OCI-LY7 (cell line): ENCODE results near the gene IL1RAPL2. TPM values are rescaled to one million over a fixed set of nuclear protein-coding genes. Genes with fewer than 3 reads are reported as not detected.

ENCODE experiments used
- Bru-seq: library from RNA; stranded (reverse); fragments of 400-500 nt; gene quantifications from one replicate; lab custom pipeline; 2021; lab: Mats Ljungman, UMichigan
- BruChase-seq, 2 experiments: library from RNA; stranded (reverse); fragments of 400-500 nt; gene quantifications; one replicate each; lab custom pipeline; 2021; lab: Mats Ljungman, UMichigan
- BruUV-seq: library from RNA; stranded (reverse); fragments of 400-500 nt; replicated peaks from 2 replicates; lab custom pipeline; 2021; lab: Mats Ljungman, UMichigan
- CTCF ChIA-PET: fragments of 300-600 bp; sonication (Branson Sonifier 250); formaldehyde crosslinking; loops from one replicate; lab custom pipeline; 2022; ENCODE audit warnings: antibody characterized with exemption; ENCODE audit not compliant: unreplicated experiment; lab: Charles Lee
- POLR2A ChIA-PET: fragments of 300-600 bp; sonication (Branson Sonifier 250); formaldehyde crosslinking; loops from one replicate; lab custom pipeline; 2022; ENCODE audit warnings: antibody characterized with exemption; lab: Charles Lee
- DNase-seq: peaks from one replicate; pipeline ENCODE4 v3.0.0-alpha.2; 2015; ENCODE audit warnings: low spot score
- H2AFZ ChIP-seq: fragments of 200-600 bp; sonication (generic), shearing (Covaris generic); 2 replicates; pipeline ENCODE4 v1.6.1; 2014; ENCODE audit warnings: mild to moderate bottlenecking, antibody characterized with exemption, low read length, moderate library complexity
- H3K27ac ChIP-seq: fragments of 200-600 bp; sonication (generic); 2 replicates; pipeline ENCODE4 v1.5.1; 2014; ENCODE audit warnings: mixed run types, low read depth, mild to moderate bottlenecking, moderate library complexity, low read length, inconsistent platforms; ENCODE audit not compliant: poor library complexity, severe bottlenecking
- H3K36me3 ChIP-seq: fragments of 200-600 bp; sonication (generic); 2 replicates; pipeline ENCODE4 v1.6.1; 2014; ENCODE audit warnings: mild to moderate bottlenecking, antibody characterized with exemption, low read length, moderate library complexity, mixed read lengths; ENCODE audit not compliant: insufficient read depth
- H3K4me1 ChIP-seq: fragments of 200-600 bp; sonication (generic); 2 replicates; pipeline ENCODE4 v1.5.1; 2014; ENCODE audit warnings: mild to moderate bottlenecking, low read length; ENCODE audit not compliant: insufficient read depth, poor library complexity, severe bottlenecking
- H3K4me2 ChIP-seq: fragments of 200-600 bp; sonication (generic); 2 replicates; pipeline ENCODE4 v1.6.1; 2014; ENCODE audit warnings: mild to moderate bottlenecking, low read length
- H3K4me3 ChIP-seq: fragments of 200-600 bp; sonication (generic); 2 replicates; pipeline ENCODE4 v1.5.1; 2014; ENCODE audit warnings: mild to moderate bottlenecking, low read depth, low read length; ENCODE audit not compliant: poor library complexity, severe bottlenecking
- H3K79me2 ChIP-seq: fragments of 200-600 bp; sonication (generic); 2 replicates; pipeline ENCODE4 v1.6.1; 2016; ENCODE audit warnings: low read depth, mild to moderate bottlenecking, low read length, moderate library complexity, mixed read lengths; ENCODE audit not compliant: insufficient read depth
- H3K9me2 ChIP-seq: fragments of 200-600 bp; sonication (generic); 2 replicates; pipeline ENCODE4 v1.6.1; 2016; ENCODE audit warnings: mild to moderate bottlenecking, low read length, mixed read lengths; ENCODE audit not compliant: insufficient read depth
- H3K9me3 ChIP-seq: fragments of 200-600 bp; sonication (generic); 2 replicates; pipeline ENCODE4 v1.6.1; 2014; ENCODE audit warnings: mild to moderate bottlenecking, mixed run types, low read length, mixed read lengths
- H4K20me1 ChIP-seq: fragments of 200-600 bp; sonication (generic); 2 replicates; pipeline ENCODE4 v1.6.1; 2014; ENCODE audit warnings: mild to moderate bottlenecking, antibody characterized with exemption, low read length, moderate library complexity, mixed read lengths; ENCODE audit not compliant: insufficient read depth
- EZH2phosphoT487 ChIP-seq: fragments of 200-600 bp; sonication (generic); IDR thresholded peaks from 2 replicates; pipeline ENCODE4 v1.6.1; 2018; ENCODE audit warnings: low read depth, borderline replicate concordance, mild to moderate bottlenecking, mixed run types, antibody characterized with exemption, low read length, moderate library complexity, mixed read lengths
- intact Hi-C: fragments of 100-400 bp; cut with micrococcal nuclease; formaldehyde crosslinking; loops from one replicate; pipeline ENCODE4 v1.10.0; 2022; ENCODE audit not compliant: unreplicated experiment
- long read RNA-seq: library from polyadenylated mRNA; stranded (forward); transcript quantifications from one replicate; pipeline ENCODE4 v2.0.0, GENCODE V29; 2022
- total RNA-seq, 2 experiments: library from RNA; depleted of rRNA in 1 of 2; stranded (reverse); fragments of >200 nt in 1 of 2; shearing (Covaris generic) in 1 of 2; gene quantifications; 2 replicates each; pipeline ENCODE4 v1.2.3, GENCODE V29; 2014 to 2022
- TF ChIP-seq, protein P1 (sequence below): fragments of 200-600 bp; sonication (generic); conservative IDR thresholded peaks from 2 replicates; pipeline ENCODE4 v1.5.1; 2014; ENCODE audit warnings: mild to moderate bottlenecking, antibody characterized with exemption, low read length, moderate library complexity, mixed read lengths

The IL1RAPL2 gene
- total RNA-seq (2014; rRNA removed; shearing (Covaris generic)) (not detected in 2 replicates), total RNA-seq (2022) (not detected in 2 replicates), Bru-seq, nascent RNA (percentile 2 among the genes with signal in this experiment), BruChase-seq, experiment 1, labeled RNA remaining after a 6-hour chase (percentile 1 among the genes with signal in this experiment), BruChase-seq, experiment 2, labeled RNA remaining after a 2-hour chase (percentile 2 among the genes with signal in this experiment)
- long read RNA-seq, result 0 reads

DNA sequence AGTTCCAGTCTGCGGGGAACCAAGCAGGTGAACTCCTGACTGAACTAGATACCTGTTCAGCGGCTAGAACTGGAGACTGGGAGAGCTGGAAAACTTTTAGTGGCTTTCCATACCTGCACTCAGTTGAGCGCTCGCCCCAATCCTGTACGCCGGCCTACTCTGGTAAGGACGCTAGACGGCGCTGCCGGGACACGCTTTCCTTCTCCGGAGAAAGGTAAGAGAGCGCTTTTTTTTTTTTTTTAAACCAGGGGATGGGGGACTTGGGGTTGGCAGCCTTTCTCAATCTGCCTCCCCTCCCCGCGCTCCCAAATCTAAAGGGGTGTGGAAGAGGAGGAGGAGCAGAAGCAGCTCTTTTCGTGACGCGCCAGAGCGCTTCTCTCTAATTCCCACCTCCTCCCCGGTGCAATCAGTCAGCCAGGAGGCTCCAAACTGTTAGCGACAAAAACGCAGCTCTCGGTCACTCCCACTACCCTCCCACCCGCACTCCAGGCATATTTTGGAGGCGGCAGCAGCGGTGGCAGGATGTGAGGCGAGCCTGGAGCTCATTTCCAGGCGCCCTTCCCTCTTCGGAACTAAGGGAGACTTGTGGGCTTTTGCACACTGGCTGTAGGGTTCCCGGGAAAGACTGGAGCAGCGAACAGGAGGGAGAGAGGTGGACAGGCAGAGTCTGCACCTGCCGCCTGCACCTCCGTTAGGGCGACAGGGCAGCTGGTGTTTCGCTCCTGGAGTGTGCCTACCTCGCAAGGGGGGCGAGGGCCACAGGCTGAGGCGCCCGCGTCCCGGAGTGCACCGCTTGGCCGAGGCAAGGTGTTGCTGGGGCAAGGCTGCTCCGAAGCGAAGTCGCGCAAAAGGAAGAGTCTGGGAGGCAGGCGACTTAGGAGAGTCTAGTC lies at the start of gene IL1RAPL2:
IL1RAPL2 (plus strand) TSS at position 409 of the 890 bp plus-strand sequence.
- CTCF ChIA-PET, result no interaction called here
- intact Hi-C loops, result no loop called here

DNA sequence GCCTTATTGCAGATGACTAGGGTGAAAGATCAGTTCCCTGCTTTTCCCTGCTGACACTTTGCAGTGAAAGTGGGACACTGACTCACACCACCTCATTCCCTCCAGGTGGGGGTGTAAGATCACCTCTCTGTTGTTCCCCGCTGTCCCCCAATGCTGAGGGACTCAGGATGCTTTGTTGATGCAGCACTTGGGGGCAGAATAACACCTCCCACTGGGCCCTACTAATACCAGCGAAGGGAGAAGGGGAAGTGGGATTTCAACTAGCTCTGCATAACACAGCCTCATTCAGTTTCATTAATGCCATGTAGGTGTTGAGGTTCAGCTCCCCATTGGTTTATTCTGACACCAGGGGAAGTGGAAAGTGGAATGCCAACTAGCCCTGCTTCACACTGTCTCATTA lies 43.6 kb upstream of the IL1RAPL2 start:
- Histone ChIP-seq H2AFZ (no peak overlapping the region), H3K4me1 (no peaks in the 10 kb centered on the region), H3K4me2 (no peak overlapping the region), H3K9me3 (no peaks in the 10 kb centered on the region), H3K4me3 (no peak overlapping the region), H4K20me1 (no peaks in the 10 kb centered on the region), H3K27ac (no peak overlapping the region), H3K79me2 (no peaks in the 10 kb centered on the region), H3K36me3 (no peaks in the 10 kb centered on the region), H3K9me2 (no peaks in the 10 kb centered on the region)
- TF ChIP-seq, protein P1, sequence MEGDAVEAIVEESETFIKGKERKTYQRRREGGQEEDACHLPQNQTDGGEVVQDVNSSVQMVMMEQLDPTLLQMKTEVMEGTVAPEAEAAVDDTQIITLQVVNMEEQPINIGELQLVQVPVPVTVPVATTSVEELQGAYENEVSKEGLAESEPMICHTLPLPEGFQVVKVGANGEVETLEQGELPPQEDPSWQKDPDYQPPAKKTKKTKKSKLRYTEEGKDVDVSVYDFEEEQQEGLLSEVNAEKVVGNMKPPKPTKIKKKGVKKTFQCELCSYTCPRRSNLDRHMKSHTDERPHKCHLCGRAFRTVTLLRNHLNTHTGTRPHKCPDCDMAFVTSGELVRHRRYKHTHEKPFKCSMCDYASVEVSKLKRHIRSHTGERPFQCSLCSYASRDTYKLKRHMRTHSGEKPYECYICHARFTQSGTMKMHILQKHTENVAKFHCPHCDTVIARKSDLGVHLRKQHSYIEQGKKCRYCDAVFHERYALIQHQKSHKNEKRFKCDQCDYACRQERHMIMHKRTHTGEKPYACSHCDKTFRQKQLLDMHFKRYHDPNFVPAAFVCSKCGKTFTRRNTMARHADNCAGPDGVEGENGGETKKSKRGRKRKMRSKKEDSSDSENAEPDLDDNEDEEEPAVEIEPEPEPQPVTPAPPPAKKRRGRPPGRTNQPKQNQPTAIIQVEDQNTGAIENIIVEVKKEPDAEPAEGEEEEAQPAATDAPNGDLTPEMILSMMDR, result no peak
- no peak for TF ChIP-seq EZH2phosphoT487
- intact Hi-C loops, result no loop called here
- ChIA-PET POLR2A (no interaction called here), CTCF (no interaction called here)
- BruUV-seq, result no TSS peak
- DNase-seq, result no peak

More for the DNA sequence above, at the start of gene IL1RAPL2:
- Histone ChIP-seq H3K4me3 (no peak within 1 kb of the TSS), H3K9me2 (no peaks in the 10 kb centered on the region), H3K27ac (no peak within 1 kb of the TSS), H2AFZ (no peak within 1 kb of the TSS), H3K4me2 (no peak within 1 kb of the TSS), H3K36me3 (no peaks in the 10 kb centered on the region), H3K9me3 (no peaks in the 10 kb centered on the region), H3K79me2 (no peaks in the 10 kb centered on the region), H3K4me1 (no peaks in the 10 kb centered on the region), H4K20me1 (no peaks in the 10 kb centered on the region)
- POLR2A ChIA-PET, result no interaction called here
- no peak for DNase-seq
- BruUV-seq, result no TSS peak
- no peak for TF ChIP-seq EZH2phosphoT487
- TF ChIP-seq, protein P1, result no peak
